ENCODE results near the gene ARNT2. TPM values are rescaled to one million over a fixed set of nuclear protein-coding genes. Genes with fewer than 3 reads are reported as not detected.

ARNT2 gene
- total RNA-seq, 1 donor from 2014 or later = 8.1 TPM

- Histone ChIP-seq H3K36me3 (no peaks in the 10 kb centered on the region), H3K4me3 (no peak overlapping the region), H3K9me3 (no peaks in the 10 kb centered on the region), H3K27me3 (no peaks in the 10 kb centered on the region), H3K27ac (no peak overlapping the region), H3K4me1 (no peaks in the 10 kb centered on the region)
- intact Hi-C loops (cut with DNase I) = no loop called here
- TF ChIP-seq CTCF (IDR thresholded peaks at IDR 0.05) (no peak), POLR2AphosphoS5 (IDR thresholded peaks at IDR 0.05; ENCODE audit: insufficient read depth in 1 of 2, low read depth in 1 of 2) (no peak), POLR2A (IDR thresholded peaks at IDR 0.05) (no peak)
- no peak for DNase-seq (ENCODE audit: extremely low spot score in 2 of 2)
Measured at GRCh38 chr15:80439140-80439539, 35.0 kb downstream of the ARNT2 start.

GRCh38 chr15:80440024-80440423 lies 35.8 kb downstream of the ARNT2 start:
- H3K27ac ChIP-seq = no peak overlapping the region
- H3K9me3 ChIP-seq = no peaks in the 10 kb centered on the region
- H3K27me3 ChIP-seq = no peaks in the 10 kb centered on the region
- DNase-seq (ENCODE audit: extremely low spot score in 2 of 2) = peak in 1 of 2 donors; percentile 72
- no peaks in the 10 kb centered on the region for H3K36me3 ChIP-seq
- TF ChIP-seq CTCF (IDR thresholded peaks at IDR 0.05) (no peak), POLR2A (IDR thresholded peaks at IDR 0.05) (no peak)
- H3K4me1 ChIP-seq = no peaks in the 10 kb centered on the region
- intact Hi-C loops (cut with DNase I) = no loop called here
- no peak overlapping the region for H3K4me3 ChIP-seq

GRCh38 chr15:80441041-80441440 lies 36.9 kb downstream of the ARNT2 start:
- DNase-seq (ENCODE audit: extremely low spot score in 2 of 2) = no peak
- Histone ChIP-seq H3K27ac (no peak overlapping the region), H3K4me3 (no peak overlapping the region), H3K36me3 (no peaks in the 10 kb centered on the region), H3K9me3 (no peaks in the 10 kb centered on the region), H3K4me1 (no peaks in the 10 kb centered on the region), H3K27me3 (no peaks in the 10 kb centered on the region)
- intact Hi-C loops (cut with DNase I) = no loop called here
- TF ChIP-seq POLR2AphosphoS5 (IDR thresholded peaks at IDR 0.05; ENCODE audit: insufficient read depth in 1 of 2, low read depth in 1 of 2) = no peak
- no peak for TF ChIP-seq CTCF (IDR thresholded peaks at IDR 0.05)
- TF ChIP-seq POLR2A (IDR thresholded peaks at IDR 0.05) = no peak

GRCh38 chr15:80441714-80442113 lies 37.5 kb downstream of the ARNT2 start:
- Histone ChIP-seq H3K4me1 (no peaks in the 10 kb centered on the region), H3K27ac (no peak overlapping the region), H3K9me3 (no peaks in the 10 kb centered on the region), H3K27me3 (no peaks in the 10 kb centered on the region), H3K36me3 (no peaks in the 10 kb centered on the region), H3K4me3 (no peak overlapping the region)
- intact Hi-C loops (cut with DNase I) = no loop called here
- TF ChIP-seq POLR2AphosphoS5 (IDR thresholded peaks at IDR 0.05; ENCODE audit: insufficient read depth in 1 of 2, low read depth in 1 of 2) (no peak), CTCF (IDR thresholded peaks at IDR 0.05) (no peak), POLR2A (IDR thresholded peaks at IDR 0.05) (no peak)
- DNase-seq (ENCODE audit: extremely low spot score in 2 of 2) = no peak

GRCh38 chr15:80442728-80443403 lies 38.7 kb downstream of the ARNT2 start:
- no peak overlapping the region for H3K4me3 ChIP-seq
- H3K4me1 ChIP-seq = no peaks in the 10 kb centered on the region
- no peaks in the 10 kb centered on the region for H3K9me3 ChIP-seq
- no peak for DNase-seq (ENCODE audit: extremely low spot score in 2 of 2)
- intact Hi-C loops (cut with DNase I) = no loop called here
- no peak overlapping the region for H3K27ac ChIP-seq
- TF ChIP-seq POLR2AphosphoS5 (IDR thresholded peaks at IDR 0.05; ENCODE audit: insufficient read depth in 1 of 2, low read depth in 1 of 2) = no peak
- TF ChIP-seq CTCF (IDR thresholded peaks at IDR 0.05) = no peak
- TF ChIP-seq POLR2A (IDR thresholded peaks at IDR 0.05) = no peak
- H3K27me3 ChIP-seq = no peaks in the 10 kb centered on the region
- no peaks in the 10 kb centered on the region for H3K36me3 ChIP-seq

All from vagina (tissue), 2 donors.